Panc1 (cell line): ENCODE measurements around the gene EPHA3. TPM values are rescaled to one million over a fixed set of nuclear protein-coding genes. Genes with fewer than 3 reads are reported as not detected.

Experiments
- ATAC-seq: fragments of 200-7000 bp; cut with Tn5 transposase; 2 replicates; pipeline ENCODE4 v1.9.1; 2020; ENCODE audit warnings: mild to moderate bottlenecking, moderate library complexity
- BruUV-seq: library from RNA; stranded (reverse); fragments of 400-500 nt; replicated peaks from 2 replicates; lab custom pipeline; 2021; lab: Mats Ljungman, UMichigan
- CTCF ChIA-PET: fragments of 300-600 bp; sonication (Branson Sonifier 250); formaldehyde crosslinking; loops from one replicate; lab custom pipeline; 2022; ENCODE audit warnings: antibody characterized with exemption; lab: Charles Lee
- POLR2A ChIA-PET: fragments of 300-600 bp; sonication (Branson Sonifier 250); formaldehyde crosslinking; loops from one replicate; lab custom pipeline; 2022; ENCODE audit warnings: antibody characterized with exemption; lab: Charles Lee
- DNase-seq: peaks from one replicate; pipeline ENCODE4 v3.0.0-alpha.2; 2010; ENCODE audit warnings: low read depth, low spot score
- H3K27ac ChIP-seq: 2 replicates; pipeline ENCODE4 v1.5.1; 2011; ENCODE audit warnings: mild to moderate bottlenecking, low read length, inconsistent platforms
- H3K27me3 ChIP-seq: fragments of 200-500 bp; sonication (Bioruptor generic); 2 replicates; pipeline ENCODE4 v1.6.0; 2014; ENCODE audit warnings: low read length, inconsistent platforms; ENCODE audit not compliant: control insufficient read depth, insufficient read depth
- H3K36me3 ChIP-seq: fragments of 200-500 bp; sonication (Bioruptor generic); 2 replicates; pipeline ENCODE4 v1.5.1; 2014; ENCODE audit warnings: inconsistent platforms, mild to moderate bottlenecking, low read length, moderate library complexity; ENCODE audit not compliant: control insufficient read depth, insufficient read depth
- H3K4me1 ChIP-seq: 2 replicates; pipeline ENCODE4 v1.5.1; 2011; ENCODE audit warnings: inconsistent platforms, mild to moderate bottlenecking, low read length, moderate library complexity; ENCODE audit not compliant: control insufficient read depth, insufficient read depth
- H3K4me3 ChIP-seq, 2 experiments: 2 replicates each; pipeline ENCODE4 v1.5.1; 2011 to 2012; ENCODE audit warnings: low read depth in 2 of 2, low read length in 2 of 2, mild to moderate bottlenecking in 2 of 2, inconsistent platforms in 1 of 2, moderate library complexity in 1 of 2
- H3K9me3 ChIP-seq: fragments of 200-500 bp; sonication (Bioruptor generic); 2 replicates; pipeline ENCODE4 v1.5.1; 2014; ENCODE audit warnings: low read depth, mild to moderate bottlenecking, inconsistent platforms, low read length, moderate library complexity; ENCODE audit not compliant: control insufficient read depth, insufficient read depth
- POLR2AphosphoS5 ChIP-seq: IDR thresholded peaks from 2 replicates; pipeline ENCODE4 v1.6.1; 2012; ENCODE audit warnings: mild to moderate bottlenecking, low read depth, low read length, moderate library complexity
- SIN3A ChIP-seq: IDR thresholded peaks from 2 replicates; pipeline ENCODE4 v1.6.1; 2012; ENCODE audit warnings: low read depth, mild to moderate bottlenecking, low read length, moderate library complexity, borderline replicate concordance; ENCODE audit not compliant: insufficient read depth
- TCF7L2 ChIP-seq: IDR thresholded peaks from 2 replicates; pipeline ENCODE4 v1.6.1; 2011; ENCODE audit warnings: mild to moderate bottlenecking, low read depth, low read length, inconsistent platforms
- in situ Hi-C: cut with HindIII; loops from 2 replicates; pipeline ENCODE4 v1.10.0; 2016; ENCODE audit warnings: low sequenced_read_pairs, low pct_unique_long_range_greater_than_20kb
- intact Hi-C: fragments of 100-400 bp; cut with micrococcal nuclease; formaldehyde crosslinking; loops from one replicate; pipeline ENCODE4 v1.10.0; 2022; ENCODE audit not compliant: unreplicated experiment
- total RNA-seq: library from RNA; stranded (reverse); gene quantifications from one replicate; pipeline ENCODE4 v1.2.1, GENCODE V29; 2021; ENCODE audit not compliant: unreplicated experiment
- TF ChIP-seq, protein P1 (sequence below), 2 experiments: IDR thresholded peaks; 2 replicates each; pipeline ENCODE4 v1.6.1; 2011 to 2012; ENCODE audit warnings: low read depth in 2 of 2, control low read depth in 1 of 2, low read length in 1 of 2, mild to moderate bottlenecking in 1 of 2, moderate library complexity in 1 of 2; ENCODE audit not compliant: insufficient read depth in 1 of 2
- TF ChIP-seq, protein P2 (sequence below): fragments of 450-650 bp; IDR thresholded peaks from 2 replicates; pipeline ENCODE4 v1.5.1; 2017; ENCODE audit warnings: mild to moderate bottlenecking

The EPHA3 gene
- total RNA-seq, 1 experiment from 2014 or later: 0.05 TPM

DNA sequence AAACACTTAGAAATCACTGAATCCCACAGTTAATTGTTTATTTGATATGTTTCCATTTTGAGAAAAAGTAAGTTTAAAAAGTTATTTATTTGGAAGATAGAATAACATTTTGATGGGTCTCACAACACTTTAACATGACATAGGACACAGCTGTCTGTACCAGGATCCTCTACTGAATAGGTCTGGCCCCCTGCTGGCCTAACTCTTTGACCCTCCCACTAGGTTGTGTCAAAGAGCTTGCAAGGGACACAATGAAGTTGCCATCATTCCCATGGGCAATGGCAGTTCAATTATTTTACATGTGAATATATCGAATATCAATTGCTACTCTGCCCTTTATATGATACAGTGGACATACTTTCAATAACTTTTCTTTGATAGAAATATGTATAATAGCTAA is 138.9 kb downstream of the EPHA3 start:
- no peak for DNase-seq
- H3K27me3 ChIP-seq: no peaks in the 10 kb centered on the region
- BruUV-seq: no TSS peak
- no peak overlapping the region for H3K27ac ChIP-seq
- H3K4me1 ChIP-seq: no peaks in the 10 kb centered on the region
- TF ChIP-seq SIN3A (no peak), TCF7L2 (no peak), POLR2AphosphoS5 (no peak)
- TF ChIP-seq, protein P1, sequence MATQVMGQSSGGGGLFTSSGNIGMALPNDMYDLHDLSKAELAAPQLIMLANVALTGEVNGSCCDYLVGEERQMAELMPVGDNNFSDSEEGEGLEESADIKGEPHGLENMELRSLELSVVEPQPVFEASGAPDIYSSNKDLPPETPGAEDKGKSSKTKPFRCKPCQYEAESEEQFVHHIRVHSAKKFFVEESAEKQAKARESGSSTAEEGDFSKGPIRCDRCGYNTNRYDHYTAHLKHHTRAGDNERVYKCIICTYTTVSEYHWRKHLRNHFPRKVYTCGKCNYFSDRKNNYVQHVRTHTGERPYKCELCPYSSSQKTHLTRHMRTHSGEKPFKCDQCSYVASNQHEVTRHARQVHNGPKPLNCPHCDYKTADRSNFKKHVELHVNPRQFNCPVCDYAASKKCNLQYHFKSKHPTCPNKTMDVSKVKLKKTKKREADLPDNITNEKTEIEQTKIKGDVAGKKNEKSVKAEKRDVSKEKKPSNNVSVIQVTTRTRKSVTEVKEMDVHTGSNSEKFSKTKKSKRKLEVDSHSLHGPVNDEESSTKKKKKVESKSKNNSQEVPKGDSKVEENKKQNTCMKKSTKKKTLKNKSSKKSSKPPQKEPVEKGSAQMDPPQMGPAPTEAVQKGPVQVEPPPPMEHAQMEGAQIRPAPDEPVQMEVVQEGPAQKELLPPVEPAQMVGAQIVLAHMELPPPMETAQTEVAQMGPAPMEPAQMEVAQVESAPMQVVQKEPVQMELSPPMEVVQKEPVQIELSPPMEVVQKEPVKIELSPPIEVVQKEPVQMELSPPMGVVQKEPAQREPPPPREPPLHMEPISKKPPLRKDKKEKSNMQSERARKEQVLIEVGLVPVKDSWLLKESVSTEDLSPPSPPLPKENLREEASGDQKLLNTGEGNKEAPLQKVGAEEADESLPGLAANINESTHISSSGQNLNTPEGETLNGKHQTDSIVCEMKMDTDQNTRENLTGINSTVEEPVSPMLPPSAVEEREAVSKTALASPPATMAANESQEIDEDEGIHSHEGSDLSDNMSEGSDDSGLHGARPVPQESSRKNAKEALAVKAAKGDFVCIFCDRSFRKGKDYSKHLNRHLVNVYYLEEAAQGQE (IDR thresholded peaks at IDR 0.05; ENCODE audit: insufficient read depth in 1 of 2, low read depth in 2 of 2, low read length in 1 of 2): no peak
- TF ChIP-seq, protein P2, sequence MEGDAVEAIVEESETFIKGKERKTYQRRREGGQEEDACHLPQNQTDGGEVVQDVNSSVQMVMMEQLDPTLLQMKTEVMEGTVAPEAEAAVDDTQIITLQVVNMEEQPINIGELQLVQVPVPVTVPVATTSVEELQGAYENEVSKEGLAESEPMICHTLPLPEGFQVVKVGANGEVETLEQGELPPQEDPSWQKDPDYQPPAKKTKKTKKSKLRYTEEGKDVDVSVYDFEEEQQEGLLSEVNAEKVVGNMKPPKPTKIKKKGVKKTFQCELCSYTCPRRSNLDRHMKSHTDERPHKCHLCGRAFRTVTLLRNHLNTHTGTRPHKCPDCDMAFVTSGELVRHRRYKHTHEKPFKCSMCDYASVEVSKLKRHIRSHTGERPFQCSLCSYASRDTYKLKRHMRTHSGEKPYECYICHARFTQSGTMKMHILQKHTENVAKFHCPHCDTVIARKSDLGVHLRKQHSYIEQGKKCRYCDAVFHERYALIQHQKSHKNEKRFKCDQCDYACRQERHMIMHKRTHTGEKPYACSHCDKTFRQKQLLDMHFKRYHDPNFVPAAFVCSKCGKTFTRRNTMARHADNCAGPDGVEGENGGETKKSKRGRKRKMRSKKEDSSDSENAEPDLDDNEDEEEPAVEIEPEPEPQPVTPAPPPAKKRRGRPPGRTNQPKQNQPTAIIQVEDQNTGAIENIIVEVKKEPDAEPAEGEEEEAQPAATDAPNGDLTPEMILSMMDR: no peak
- in situ Hi-C loops (no loop called here), intact Hi-C loops (no loop called here)
- no peaks in the 10 kb centered on the region for H3K9me3 ChIP-seq
- ChIA-PET POLR2A (no interaction called here), CTCF (no interaction called here)
- ATAC-seq: no peak
- H3K36me3 ChIP-seq: no peaks in the 10 kb centered on the region
- H3K4me3 ChIP-seq: no peak overlapping the region

DNA sequence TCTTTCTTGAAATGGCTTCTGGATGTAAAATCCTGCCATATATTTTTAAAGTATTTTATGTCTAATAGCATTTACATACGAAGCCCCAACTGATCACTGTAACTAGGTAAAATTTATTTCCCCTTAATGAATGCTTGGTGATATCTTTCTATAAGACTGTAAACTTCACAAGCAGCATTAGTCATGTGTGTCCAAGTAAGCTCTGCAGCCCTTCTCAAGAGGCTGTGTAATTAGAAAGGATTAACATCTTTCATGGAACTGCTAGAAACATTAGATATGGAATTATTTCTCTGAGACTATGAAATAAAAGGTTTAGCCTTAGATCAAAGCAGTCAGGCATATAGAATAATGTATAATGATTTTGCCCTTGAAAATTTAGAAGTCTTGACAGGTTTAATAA is 143.3 kb downstream of the EPHA3 start:
- no peak for TF ChIP-seq POLR2AphosphoS5
- TF ChIP-seq, protein P1 (IDR thresholded peaks at IDR 0.05; ENCODE audit: insufficient read depth in 1 of 2, low read depth in 2 of 2, low read length in 1 of 2): no peak
- TF ChIP-seq SIN3A: no peak
- TF ChIP-seq, protein P2: no peak
- Histone ChIP-seq H3K27me3 (no peaks in the 10 kb centered on the region), H3K4me3 (no peak overlapping the region), H3K27ac (no peak overlapping the region), H3K4me1 (no peaks in the 10 kb centered on the region), H3K9me3 (no peaks in the 10 kb centered on the region), H3K36me3 (no peaks in the 10 kb centered on the region)
- intact Hi-C loops (no loop called here), in situ Hi-C loops (no loop called here)
- CTCF ChIA-PET: no interaction called here
- POLR2A ChIA-PET: no interaction called here
- no peak for DNase-seq
- ATAC-seq: no peak
- BruUV-seq: no TSS peak
